Ovary (tissue), 9 donors: ENCODE results near the gene TMEM238L. TPM values are rescaled to one million over a fixed set of nuclear protein-coding genes. Genes with fewer than 3 reads are reported as not detected.

Experiments used
- DNase-seq, 5 donors: peaks; one replicate each; pipeline ENCODE4 v3.0.0-alpha.2; 2019 to 2020
- H3K27ac ChIP-seq, 2 donors: fragments of 200-600 bp; one replicate each; pipeline versions ENCODE4 v1.5.1 to v1.8.0; 2019 to 2022
- H3K27me3 ChIP-seq: fragments of 200-600 bp; one replicate; pipeline ENCODE4 v1.8.0; 2022
- H3K36me3 ChIP-seq: fragments of 200-600 bp; sonication (generic); one replicate; pipeline ENCODE4 v1.5.1; 2019
- H3K4me1 ChIP-seq: one replicate; pipeline ENCODE4 v1.8.1; 2013; ENCODE audit warnings: mild to moderate bottlenecking, moderate library complexity; ENCODE audit not compliant: insufficient read depth
- H3K4me3 ChIP-seq: fragments of 200-600 bp; sonication (generic); one replicate; pipeline ENCODE4 v1.5.1; 2017
- H3K9me3 ChIP-seq, 2 donors: fragments of 200-600 bp in 1 of 2; sonication (generic) in 1 of 2; one replicate each; pipeline versions ENCODE4 v1.5.1 to v1.8.1; 2013 to 2019; ENCODE audit warnings: mild to moderate bottlenecking in 1 of 2, moderate library complexity in 1 of 2
- CTCF ChIP-seq, 3 donors: fragments of 450-650 bp in 2 of 3; fragments of 200-600 bp in 1 of 3; IDR thresholded peaks; one replicate each; pipeline versions ENCODE4 v1.5.1 to v1.8.0; 2016 to 2022; ENCODE audit warnings: antibody characterized with exemption in 3 of 3, mild to moderate bottlenecking in 1 of 3
- EP300 ChIP-seq: sonication (generic); formaldehyde crosslinking; IDR thresholded peaks from one replicate; pipeline ENCODE4 v1.6.1; 2017; ENCODE audit warnings: antibody characterized with exemption
- POLR2A ChIP-seq: fragments of 450-650 bp; IDR thresholded peaks from one replicate; pipeline ENCODE4 v1.6.1; 2017; ENCODE audit warnings: antibody characterized with exemption, mild to moderate bottlenecking, moderate library complexity
- WGBS, 3 donors: extraction: QIAGEN DNeasy Blood & Tissue Kit in 1 of 3; methylation state at CpG; one replicate each; pipeline versions ENCODE4 v1.1.5 to v1.1.7; 2013 to 2017; 5-methylcytosine and 5-hydroxymethylcytosine counted together
- intact Hi-C, 4 donors: fragments of 100-400 bp; cut with DNase I; formaldehyde crosslinking; loops; one replicate each; pipeline versions ENCODE4 v1.11.0 to v1.15.1; 2022 to 2023
- polyA plus RNA-seq, 2 donors: library from polyadenylated mRNA; stranded (reverse); fragments of 200-250 nt in 1 of 2; fragments of 350-450 nt in 1 of 2; fragmentation: Illumina TruSeq in 1 of 2; extraction: RNeasy Lipid Tissue Mini Kit (QIAGEN cat#74804) in 1 of 2; gene quantifications; one replicate each; pipeline ENCODE4 v1.2.3, GENCODE V29; 2013 to 2014
- small RNA-seq: library from RNA; depleted of rRNA; stranded (forward); fragments of <200 nt; gene quantifications from one replicate; pipeline ENCODE3, GENCODE V24; 2016
- total RNA-seq, 7 donors: library from RNA; depleted of rRNA in 2 of 7; stranded (reverse); fragments of >200 nt in 2 of 7; fragmentation: NEBNext Ultra II Directional in 3 of 7; extraction: Animal tissue kit (Norgen Biotek cat#: 25700) in 3 of 7; gene quantifications; one replicate each; pipeline versions ENCODE4 v1.1.0 to v1.2.4, GENCODE V29; 2016 to 2023
- donor health status: DM: no; HTN: no; CAD: no; lungs with moderate emphysema.
- donor health status: DM: no; HTN: no; CAD: no.
- donor health status: Bipolar disorder and iron deficiency.
- donor health status: DM: yes; HTN: yes; CAD: no.
- donor health status: DM: no; HTN: no; CAD: no.
- donor health status: DM: yes; HTN: yes; CAD: no.

Gene TMEM238L
- total and polyA plus RNA-seq, 9 donors: not detected

GRCh38 chr17:10750210-10750609, 53.7 kb downstream of the TMEM238L start:
- Histone ChIP-seq H3K27ac (no peak overlapping the region), H3K4me3 (no peak overlapping the region), H3K9me3 (no peaks in the 10 kb centered on the region), H3K27me3 (no peaks in the 10 kb centered on the region), H3K4me1 (no peaks in the 10 kb centered on the region), H3K36me3 (no peaks in the 10 kb centered on the region)
- 86 to 93% (median 93%) methylated on average over 4 of the region's 4 CpGs for WGBS, 3 donors
- TF ChIP-seq EP300 (no peak), CTCF (IDR thresholded peaks at IDR 0.05) (no peak), POLR2A (no peak)
- intact Hi-C loops: no loop called here
- no peak for DNase-seq

GRCh38 chr17:10748531-10749181, 55.2 kb downstream of the TMEM238L start:
- intact Hi-C loops: no loop called here
- Histone ChIP-seq H3K27me3 (no peaks in the 10 kb centered on the region), H3K4me1 (no peaks in the 10 kb centered on the region), H3K36me3 (no peaks in the 10 kb centered on the region), H3K9me3 (no peaks in the 10 kb centered on the region), H3K27ac (no peak overlapping the region), H3K4me3 (no peak overlapping the region)
- no peak for DNase-seq
- TF ChIP-seq CTCF (IDR thresholded peaks at IDR 0.05) (no peak), POLR2A (no peak), EP300 (no peak)
- 50 to 57% (median 53%) methylated on average over 9 of the region's 9 CpGs for WGBS, 3 donors

GRCh38 chr17:10745231-10745630, 58.7 kb downstream of the TMEM238L start:
- TF ChIP-seq EP300 (no peak), POLR2A (no peak), CTCF (IDR thresholded peaks at IDR 0.05) (no peak)
- H3K27me3 ChIP-seq: no peaks in the 10 kb centered on the region
- no peaks in the 10 kb centered on the region for H3K9me3 ChIP-seq
- H3K36me3 ChIP-seq: no peaks in the 10 kb centered on the region
- WGBS, 3 donors: 65 to 70% (median 65%) methylated on average over 6 of the region's 6 CpGs
- H3K27ac ChIP-seq: no peak overlapping the region
- no peaks in the 10 kb centered on the region for H3K4me1 ChIP-seq
- intact Hi-C loops: no loop called here
- DNase-seq: no peak
- no peak overlapping the region for H3K4me3 ChIP-seq

Small RNA genes within 50 kb of the gene (small RNA-seq; reads per million reads assigned to genes)
- gene AC015908.2: not detected
- gene TMEM238L: not detected

Other genes with a start within 250 kb of the TMEM238L start
- 1 to 10 TPM; 2.2 to 5.7 (median 3.0) TPM for gene MYH3, start 146.8 kb downstream of the TMEM238L start, total RNA-seq
- gene MYH3, start 146.8 kb downstream of the TMEM238L start, polyA plus RNA-seq: 1 to 10 TPM; 1.5 to 2.1 TPM
- gene SCO1, start 106.6 kb downstream of the TMEM238L start, total RNA-seq: 10 to 100 TPM in 6 of 7 donors, 1 to 10 TPM in 1; 9.5 to 26.5 (median 20.7) TPM
- 10 to 100 TPM; 10.8 to 22.3 TPM for gene SCO1, start 106.6 kb downstream of the TMEM238L start, polyA plus RNA-seq
- 10 to 100 TPM; 12.4 to 17.7 (median 13.0) TPM for gene ADPRM, start 106.5 kb downstream of the TMEM238L start, total RNA-seq
- gene ADPRM, start 106.5 kb downstream of the TMEM238L start, polyA plus RNA-seq: 10 to 100 TPM; 16.5 to 21.6 TPM
- 10 to 100 TPM in 3 of 7 donors, 1 to 10 TPM in 4; 5.4 to 14.1 (median 9.8) TPM for gene TMEM220, start 74.1 kb downstream of the TMEM238L start, total RNA-seq
- gene TMEM220, start 74.1 kb downstream of the TMEM238L start, polyA plus RNA-seq: 10 to 100 TPM in 1 of 2 donors, 1 to 10 TPM in 1; 8.4 to 11.0 TPM
- not detected for gene PIRT, start 34.0 kb upstream of the TMEM238L start, total RNA-seq
- gene PIRT, start 34.0 kb upstream of the TMEM238L start, polyA plus RNA-seq: not detected